Chondrocyte (in vitro differentiated cells): ENCODE data around the gene NACC1. TPM values are rescaled to one million over a fixed set of nuclear protein-coding genes. Genes with fewer than 3 reads are reported as not detected.
A peak's percentile ranks its signal among the peaks of the same experiment; 100 is the strongest.

Source experiments
- DNase-seq: peaks from one replicate; pipeline ENCODE4 v3.0.0; 2021; ENCODE audit warnings: mixed read lengths, low spot score
- H3K27ac Mint-ChIP-seq: one replicate; pipeline ENCODE4 v1.8.0; 2021; ENCODE audit warnings: mild to moderate bottlenecking, moderate library complexity, mixed read lengths; ENCODE audit not compliant: unreplicated experiment
- H3K27me3 Mint-ChIP-seq: 2 replicates; pipeline ENCODE4 v1.8.0; 2021; ENCODE audit warnings: low read depth, mixed read lengths
- H3K36me3 Mint-ChIP-seq: 2 replicates; pipeline ENCODE4 v1.8.0; 2021; ENCODE audit warnings: low read depth, mixed read lengths
- H3K4me1 Mint-ChIP-seq: 2 replicates; pipeline ENCODE4 v1.8.0; 2021; ENCODE audit warnings: low read depth, mild to moderate bottlenecking, mixed read lengths
- H3K4me3 Mint-ChIP-seq: one replicate; pipeline ENCODE4 v1.8.0; 2021; ENCODE audit warnings: mild to moderate bottlenecking, moderate library complexity, mixed read lengths; ENCODE audit not compliant: unreplicated experiment
- H3K9me3 Mint-ChIP-seq: 2 replicates; pipeline ENCODE4 v1.8.0; 2021; ENCODE audit warnings: low read depth, mixed read lengths
- CTCF ChIP-seq: fragments of 200-600 bp; sonication (generic); IDR thresholded peaks from 2 replicates; pipeline ENCODE4 v1.5.0; 2021; ENCODE audit warnings: antibody characterized with exemption, mild to moderate bottlenecking, moderate library complexity
- total RNA-seq: library from RNA; stranded (reverse); gene quantifications from 3 replicates; pipeline ENCODE4 v1.2.1, GENCODE V29; 2021

NACC1 gene
- total RNA-seq, 1 donor from 2014 or later: 47.3 TPM

GRCh38 chr19:13149628-13150186 lies 31.6 kb downstream of the NACC1 start:
- no peak for TF ChIP-seq CTCF
- H3K27ac Mint-ChIP-seq: peak overlapping the region; percentile 98
- peak overlapping the region; percentile 99 for H3K4me3 Mint-ChIP-seq
- DNase-seq: no peak
- peaks cover 6% of the 10 kb centered on the region for H3K36me3 Mint-ChIP-seq
- no peaks in the 10 kb centered on the region for H3K27me3 Mint-ChIP-seq
- H3K9me3 Mint-ChIP-seq: no peaks in the 10 kb centered on the region
- peaks cover 16% of the 10 kb centered on the region for H3K4me1 Mint-ChIP-seq

GRCh38 chr19:13150187-13150930 lies 32.3 kb downstream of the NACC1 start, which contains the start of the genes IER2 and STX10:
TSS of gene IER2 (plus strand) at chr19:13150411. CDS start at chr19:13153187, 2,776 bp downstream.
TSS of gene STX10 (minus strand) at chr19:13150375. CDS start at chr19:13150173, 202 bp downstream.
- Mint-ChIP-seq H3K4me1 (peaks cover 21% of the 10 kb centered on the region), H3K9me3 (no peaks in the 10 kb centered on the region)

GRCh38 chr19:13150931-13151604 lies 33.0 kb downstream of the NACC1 start:
- Mint-ChIP-seq H3K36me3 (peaks cover 6% of the 10 kb centered on the region), H3K27me3 (no peaks in the 10 kb centered on the region), H3K4me3 (peak overlapping the region; percentile 99), H3K4me1 (peaks cover 25% of the 10 kb centered on the region), H3K9me3 (no peaks in the 10 kb centered on the region), H3K27ac (peak overlapping the region; percentile 98)
- no peak for DNase-seq
- no peak for TF ChIP-seq CTCF

More at GRCh38 chr19:13150187-13150930, 32.3 kb downstream of the NACC1 start, which contains the start of the genes IER2 and STX10:
- H3K27me3 Mint-ChIP-seq: no peaks in the 10 kb centered on the region
- DNase-seq: no peak
- peak; percentile 77 for TF ChIP-seq CTCF
- peak within 1 kb of the TSS; percentile 99 for H3K4me3 Mint-ChIP-seq
- peak within 1 kb of the TSS; percentile 98 for H3K27ac Mint-ChIP-seq
- H3K36me3 Mint-ChIP-seq: peaks cover 6% of the 10 kb centered on the region

- H3K4me1 Mint-ChIP-seq: peaks cover 30% of the 10 kb centered on the region
- no peak for DNase-seq
- peak; percentile 54 for TF ChIP-seq CTCF
Observed at GRCh38 chr19:13151605-13152355, 33.7 kb downstream of the NACC1 start.

More at GRCh38 chr19:13151605-13152355, 33.7 kb downstream of the NACC1 start:
- H3K36me3 Mint-ChIP-seq: peaks cover 6% of the 10 kb centered on the region
- peak overlapping the region; percentile 99 for H3K27ac Mint-ChIP-seq
- peak overlapping the region; percentile 99 for H3K4me3 Mint-ChIP-seq
- H3K27me3 Mint-ChIP-seq: no peaks in the 10 kb centered on the region
- no peaks in the 10 kb centered on the region for H3K9me3 Mint-ChIP-seq
